HL-60 (cell line): ENCODE results near the gene AFDN.

Experiments used
- GABPA ChIP-seq: IDR thresholded peaks from 2 replicates; pipeline ENCODE4 v1.6.1; 2012; ENCODE audit warnings: low read depth
- POLR2AphosphoS5 ChIP-seq: IDR thresholded peaks from 2 replicates; pipeline ENCODE4 v1.6.1; 2012; ENCODE audit warnings: low read depth
- SPI1 ChIP-seq: IDR thresholded peaks from 2 replicates; pipeline ENCODE4 v1.6.1; 2012; ENCODE audit warnings: low read depth, mild to moderate bottlenecking, borderline replicate concordance
- TF ChIP-seq, protein P1 (sequence below): IDR thresholded peaks from one replicate; pipeline ENCODE4 v1.5.1; 2011; ENCODE audit warnings: low read length, control low read depth, inconsistent platforms; ENCODE audit not compliant: insufficient read depth
- TF ChIP-seq, protein P2 (sequence below): IDR thresholded peaks from 2 replicates; pipeline ENCODE4 v1.6.1; 2012; ENCODE audit warnings: low read depth; ENCODE audit not compliant: insufficient replicate concordance

DNA sequence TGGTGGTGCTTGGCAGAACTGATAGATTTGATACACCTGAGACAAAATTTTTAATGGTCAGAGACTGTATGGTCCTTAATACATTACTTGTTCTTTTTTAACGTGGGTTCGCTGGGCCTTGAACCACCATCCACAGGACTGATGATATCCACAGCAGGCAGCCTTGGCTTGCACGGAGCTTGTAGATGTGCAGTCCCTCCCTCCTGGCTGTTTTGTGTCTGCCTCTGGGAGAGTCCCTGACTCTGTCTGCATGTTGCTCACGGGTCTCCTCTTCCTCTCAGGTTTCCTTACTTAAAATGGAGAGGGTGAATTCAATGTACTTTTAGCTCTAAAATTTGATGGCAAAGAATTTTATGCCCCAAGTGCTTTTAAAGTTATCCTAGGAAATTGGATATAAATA is 188.3 kb downstream of the AFDN start:
- TF ChIP-seq, protein P1, sequence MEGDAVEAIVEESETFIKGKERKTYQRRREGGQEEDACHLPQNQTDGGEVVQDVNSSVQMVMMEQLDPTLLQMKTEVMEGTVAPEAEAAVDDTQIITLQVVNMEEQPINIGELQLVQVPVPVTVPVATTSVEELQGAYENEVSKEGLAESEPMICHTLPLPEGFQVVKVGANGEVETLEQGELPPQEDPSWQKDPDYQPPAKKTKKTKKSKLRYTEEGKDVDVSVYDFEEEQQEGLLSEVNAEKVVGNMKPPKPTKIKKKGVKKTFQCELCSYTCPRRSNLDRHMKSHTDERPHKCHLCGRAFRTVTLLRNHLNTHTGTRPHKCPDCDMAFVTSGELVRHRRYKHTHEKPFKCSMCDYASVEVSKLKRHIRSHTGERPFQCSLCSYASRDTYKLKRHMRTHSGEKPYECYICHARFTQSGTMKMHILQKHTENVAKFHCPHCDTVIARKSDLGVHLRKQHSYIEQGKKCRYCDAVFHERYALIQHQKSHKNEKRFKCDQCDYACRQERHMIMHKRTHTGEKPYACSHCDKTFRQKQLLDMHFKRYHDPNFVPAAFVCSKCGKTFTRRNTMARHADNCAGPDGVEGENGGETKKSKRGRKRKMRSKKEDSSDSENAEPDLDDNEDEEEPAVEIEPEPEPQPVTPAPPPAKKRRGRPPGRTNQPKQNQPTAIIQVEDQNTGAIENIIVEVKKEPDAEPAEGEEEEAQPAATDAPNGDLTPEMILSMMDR = no peak
- TF ChIP-seq POLR2AphosphoS5 = no peak
- TF ChIP-seq, protein P2, sequence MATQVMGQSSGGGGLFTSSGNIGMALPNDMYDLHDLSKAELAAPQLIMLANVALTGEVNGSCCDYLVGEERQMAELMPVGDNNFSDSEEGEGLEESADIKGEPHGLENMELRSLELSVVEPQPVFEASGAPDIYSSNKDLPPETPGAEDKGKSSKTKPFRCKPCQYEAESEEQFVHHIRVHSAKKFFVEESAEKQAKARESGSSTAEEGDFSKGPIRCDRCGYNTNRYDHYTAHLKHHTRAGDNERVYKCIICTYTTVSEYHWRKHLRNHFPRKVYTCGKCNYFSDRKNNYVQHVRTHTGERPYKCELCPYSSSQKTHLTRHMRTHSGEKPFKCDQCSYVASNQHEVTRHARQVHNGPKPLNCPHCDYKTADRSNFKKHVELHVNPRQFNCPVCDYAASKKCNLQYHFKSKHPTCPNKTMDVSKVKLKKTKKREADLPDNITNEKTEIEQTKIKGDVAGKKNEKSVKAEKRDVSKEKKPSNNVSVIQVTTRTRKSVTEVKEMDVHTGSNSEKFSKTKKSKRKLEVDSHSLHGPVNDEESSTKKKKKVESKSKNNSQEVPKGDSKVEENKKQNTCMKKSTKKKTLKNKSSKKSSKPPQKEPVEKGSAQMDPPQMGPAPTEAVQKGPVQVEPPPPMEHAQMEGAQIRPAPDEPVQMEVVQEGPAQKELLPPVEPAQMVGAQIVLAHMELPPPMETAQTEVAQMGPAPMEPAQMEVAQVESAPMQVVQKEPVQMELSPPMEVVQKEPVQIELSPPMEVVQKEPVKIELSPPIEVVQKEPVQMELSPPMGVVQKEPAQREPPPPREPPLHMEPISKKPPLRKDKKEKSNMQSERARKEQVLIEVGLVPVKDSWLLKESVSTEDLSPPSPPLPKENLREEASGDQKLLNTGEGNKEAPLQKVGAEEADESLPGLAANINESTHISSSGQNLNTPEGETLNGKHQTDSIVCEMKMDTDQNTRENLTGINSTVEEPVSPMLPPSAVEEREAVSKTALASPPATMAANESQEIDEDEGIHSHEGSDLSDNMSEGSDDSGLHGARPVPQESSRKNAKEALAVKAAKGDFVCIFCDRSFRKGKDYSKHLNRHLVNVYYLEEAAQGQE = no peak
- TF ChIP-seq GABPA = no peak
- TF ChIP-seq SPI1 = no peak
